Measurements from ENCODE around the gene CLBA1. TPM values are rescaled to one million over a fixed set of nuclear protein-coding genes. Genes with fewer than 3 reads are reported as not detected.
"Not testable (repeated sequence)": the region's sequence is repeated elsewhere in the genome, so short reads cannot be mapped to it uniquely, and the experiment has no call there.

CLBA1 gene
- total RNA-seq, 2 experiments from 2014 or later, result 0.82 to 1.2 TPM

DNA sequence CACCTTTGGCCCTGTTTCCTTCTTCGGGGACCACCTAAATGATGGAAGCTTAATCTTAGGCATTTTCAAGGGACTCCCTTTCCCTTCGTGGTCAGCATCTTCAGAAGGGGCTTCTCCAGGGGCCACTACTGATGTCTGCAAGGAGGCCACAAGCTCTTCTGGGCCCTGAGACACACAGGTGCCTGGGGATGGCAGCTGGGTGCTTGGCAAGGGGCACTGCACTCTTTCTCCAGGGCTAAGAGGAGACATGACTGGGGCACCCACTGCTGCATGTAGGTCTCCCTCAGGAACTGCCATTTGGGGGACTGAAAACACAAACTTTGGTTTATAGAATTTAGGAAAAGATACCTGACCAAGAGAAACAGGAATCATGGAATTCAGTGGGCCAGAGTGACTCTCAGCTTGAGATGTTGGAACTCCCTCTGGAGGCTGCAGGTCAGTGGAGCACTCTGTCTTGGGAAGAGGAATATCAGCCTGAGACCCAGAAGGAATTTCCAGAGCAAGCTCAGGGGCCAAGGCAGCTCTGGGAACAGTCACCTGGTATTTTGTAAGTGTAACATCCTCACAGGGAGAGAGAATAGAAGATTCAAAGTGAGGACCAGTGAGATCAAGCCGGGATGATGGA, 45.0 kb upstream of the CLBA1 start:
- H3K4me3 ChIP-seq (ENCODE audit: low read depth, low read length, poor library complexity, severe bottlenecking), result no peak overlapping the region
- H3K4me2 ChIP-seq (ENCODE audit: low read length), result no peak overlapping the region
- H2AFZ ChIP-seq (ENCODE audit: low read length), result no peak overlapping the region
- no peaks in the 10 kb centered on the region for H3K36me3 ChIP-seq (ENCODE audit: insufficient read depth, low read length)
- no peaks in the 10 kb centered on the region for H3K9me2 ChIP-seq (ENCODE audit: insufficient read depth, low read length)
- no peak for DNase-seq (ENCODE audit: low spot score)
- H3K9me3 ChIP-seq (ENCODE audit: low read length), result no peaks in the 10 kb centered on the region
- intact Hi-C loops (cut with micrococcal nuclease; ENCODE audit: unreplicated experiment), result no loop called here
- no peaks in the 10 kb centered on the region for H4K20me1 ChIP-seq (ENCODE audit: insufficient read depth, low read length)
- POLR2A ChIA-PET, result no interaction called here
- TF ChIP-seq, protein P1, sequence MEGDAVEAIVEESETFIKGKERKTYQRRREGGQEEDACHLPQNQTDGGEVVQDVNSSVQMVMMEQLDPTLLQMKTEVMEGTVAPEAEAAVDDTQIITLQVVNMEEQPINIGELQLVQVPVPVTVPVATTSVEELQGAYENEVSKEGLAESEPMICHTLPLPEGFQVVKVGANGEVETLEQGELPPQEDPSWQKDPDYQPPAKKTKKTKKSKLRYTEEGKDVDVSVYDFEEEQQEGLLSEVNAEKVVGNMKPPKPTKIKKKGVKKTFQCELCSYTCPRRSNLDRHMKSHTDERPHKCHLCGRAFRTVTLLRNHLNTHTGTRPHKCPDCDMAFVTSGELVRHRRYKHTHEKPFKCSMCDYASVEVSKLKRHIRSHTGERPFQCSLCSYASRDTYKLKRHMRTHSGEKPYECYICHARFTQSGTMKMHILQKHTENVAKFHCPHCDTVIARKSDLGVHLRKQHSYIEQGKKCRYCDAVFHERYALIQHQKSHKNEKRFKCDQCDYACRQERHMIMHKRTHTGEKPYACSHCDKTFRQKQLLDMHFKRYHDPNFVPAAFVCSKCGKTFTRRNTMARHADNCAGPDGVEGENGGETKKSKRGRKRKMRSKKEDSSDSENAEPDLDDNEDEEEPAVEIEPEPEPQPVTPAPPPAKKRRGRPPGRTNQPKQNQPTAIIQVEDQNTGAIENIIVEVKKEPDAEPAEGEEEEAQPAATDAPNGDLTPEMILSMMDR (conservative IDR thresholded peaks at IDR 0.05; ENCODE audit: low read length), result peak; percentile 41
- no peak for TF ChIP-seq EZH2phosphoT487 (IDR thresholded peaks at IDR 0.05; ENCODE audit: borderline replicate concordance, low read depth, low read length)
- H3K4me1 ChIP-seq (ENCODE audit: insufficient read depth, low read length, poor library complexity, severe bottlenecking), result no peaks in the 10 kb centered on the region
- CTCF ChIA-PET (ENCODE audit: unreplicated experiment), result no interaction called here
- H3K79me2 ChIP-seq (ENCODE audit: insufficient read depth, low read depth, low read length), result no peaks in the 10 kb centered on the region
- no TSS peak for BruUV-seq (replicated peaks)
- H3K27ac ChIP-seq (ENCODE audit: low read depth, low read length, poor library complexity, severe bottlenecking), result no peak overlapping the region

DNA sequence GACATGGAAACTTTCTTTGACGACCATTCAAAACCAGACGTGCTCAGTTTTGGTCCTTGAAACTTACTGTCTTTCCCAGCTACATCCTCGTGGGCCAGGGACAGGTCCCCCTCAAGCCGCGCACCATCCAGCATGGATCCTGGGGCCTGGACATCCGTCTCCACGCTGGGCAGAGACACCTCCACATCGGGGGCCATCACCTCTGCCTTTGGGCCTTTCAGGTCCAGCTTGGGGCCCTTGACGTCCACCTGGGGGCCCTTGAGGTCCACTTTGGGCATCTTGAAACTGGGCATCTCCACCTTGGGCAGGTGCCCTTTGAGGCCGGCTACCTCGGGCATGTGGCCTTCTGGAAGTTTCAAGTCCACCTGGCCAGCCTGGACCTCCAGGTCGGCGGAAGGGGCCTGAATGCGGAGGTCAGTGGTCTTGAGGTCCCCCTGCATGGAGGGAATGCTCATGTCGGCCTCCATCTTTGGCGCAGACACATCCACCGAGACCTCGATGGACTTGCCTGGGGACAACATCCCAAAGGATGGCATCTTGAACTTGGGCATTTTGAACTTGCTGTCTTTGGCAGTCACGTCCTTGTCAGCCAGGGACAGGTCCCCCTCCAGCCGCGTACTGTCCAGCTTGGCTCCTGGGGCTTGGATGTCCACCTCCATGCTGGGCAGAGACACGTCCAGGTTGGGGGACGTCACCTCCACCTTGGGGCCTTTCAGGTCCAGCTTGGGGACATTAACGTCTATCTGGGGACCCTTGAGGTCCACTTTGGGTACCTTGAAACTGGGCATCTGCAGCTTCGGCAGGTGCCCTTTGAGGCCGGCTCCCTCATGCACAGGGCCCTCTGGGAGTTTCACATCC, 43.9 kb upstream of the CLBA1 start:
- ChIA-PET CTCF (ENCODE audit: unreplicated experiment) (no interaction called here), POLR2A (no interaction called here)
- Histone ChIP-seq H3K79me2 (ENCODE audit: insufficient read depth, low read depth, low read length) (no peaks in the 10 kb centered on the region), H3K27ac (ENCODE audit: low read depth, low read length, poor library complexity, severe bottlenecking) (no peak overlapping the region), H3K4me3 (ENCODE audit: low read depth, low read length, poor library complexity, severe bottlenecking) (no peak overlapping the region), H3K9me3 (ENCODE audit: low read length) (no peaks in the 10 kb centered on the region), H4K20me1 (ENCODE audit: insufficient read depth, low read length) (no peaks in the 10 kb centered on the region), H3K36me3 (ENCODE audit: insufficient read depth, low read length) (no peaks in the 10 kb centered on the region), H3K4me1 (ENCODE audit: insufficient read depth, low read length, poor library complexity, severe bottlenecking) (no peaks in the 10 kb centered on the region), H2AFZ (ENCODE audit: low read length) (no peak overlapping the region), H3K4me2 (ENCODE audit: low read length) (no peak overlapping the region), H3K9me2 (ENCODE audit: insufficient read depth, low read length) (no peaks in the 10 kb centered on the region)
- DNase-seq (ENCODE audit: low spot score), result no peak
- BruUV-seq (replicated peaks), result no TSS peak
- TF ChIP-seq, protein P1 (conservative IDR thresholded peaks at IDR 0.05; ENCODE audit: low read length), result no peak
- TF ChIP-seq EZH2phosphoT487 (IDR thresholded peaks at IDR 0.05; ENCODE audit: borderline replicate concordance, low read depth, low read length), result no peak
- intact Hi-C loops (cut with micrococcal nuclease; ENCODE audit: unreplicated experiment), result no loop called here

DNA sequence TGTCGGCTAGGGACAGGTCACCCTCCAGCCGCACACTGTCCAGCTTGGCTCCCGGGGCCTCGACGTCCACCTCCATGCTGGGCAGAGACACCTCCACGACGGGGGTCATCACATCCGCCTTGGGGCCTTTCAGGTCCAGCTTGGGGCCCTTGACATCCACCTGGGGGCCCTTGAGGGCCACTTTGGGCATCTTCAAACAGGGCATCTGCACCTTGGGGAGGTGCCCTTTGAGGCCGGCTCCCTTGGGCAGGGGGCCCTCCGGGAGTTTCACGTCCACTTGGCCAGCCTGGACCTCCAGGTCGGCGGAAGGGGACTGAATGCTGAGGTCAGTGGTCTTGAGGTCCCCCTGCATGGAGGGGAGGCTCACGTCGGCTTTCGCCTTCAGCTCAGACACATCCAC, 43.0 kb upstream of the CLBA1 start:
- no peak overlapping the region for H3K4me2 ChIP-seq (ENCODE audit: low read length)
- H3K79me2 ChIP-seq (ENCODE audit: insufficient read depth, low read depth, low read length), result no peaks in the 10 kb centered on the region
- H3K27ac ChIP-seq (ENCODE audit: low read depth, low read length, poor library complexity, severe bottlenecking), result no peak overlapping the region
- no peaks in the 10 kb centered on the region for H4K20me1 ChIP-seq (ENCODE audit: insufficient read depth, low read length)
- DNase-seq (ENCODE audit: low spot score), result no peak
- H2AFZ ChIP-seq (ENCODE audit: low read length), result no peak overlapping the region
- no peaks in the 10 kb centered on the region for H3K9me3 ChIP-seq (ENCODE audit: low read length)
- TF ChIP-seq, protein P1 (conservative IDR thresholded peaks at IDR 0.05; ENCODE audit: low read length), result no peak
- no peak for TF ChIP-seq EZH2phosphoT487 (IDR thresholded peaks at IDR 0.05; ENCODE audit: borderline replicate concordance, low read depth, low read length)
- no peaks in the 10 kb centered on the region for H3K9me2 ChIP-seq (ENCODE audit: insufficient read depth, low read length)
- H3K4me1 ChIP-seq (ENCODE audit: insufficient read depth, low read length, poor library complexity, severe bottlenecking), result no peaks in the 10 kb centered on the region
- ChIA-PET POLR2A (no interaction called here), CTCF (ENCODE audit: unreplicated experiment) (no interaction called here)
- intact Hi-C loops (cut with micrococcal nuclease; ENCODE audit: unreplicated experiment), result no loop called here
- H3K36me3 ChIP-seq (ENCODE audit: insufficient read depth, low read length), result no peaks in the 10 kb centered on the region
- BruUV-seq (replicated peaks), result no TSS peak
- no peak overlapping the region for H3K4me3 ChIP-seq (ENCODE audit: low read depth, low read length, poor library complexity, severe bottlenecking)

DNA sequence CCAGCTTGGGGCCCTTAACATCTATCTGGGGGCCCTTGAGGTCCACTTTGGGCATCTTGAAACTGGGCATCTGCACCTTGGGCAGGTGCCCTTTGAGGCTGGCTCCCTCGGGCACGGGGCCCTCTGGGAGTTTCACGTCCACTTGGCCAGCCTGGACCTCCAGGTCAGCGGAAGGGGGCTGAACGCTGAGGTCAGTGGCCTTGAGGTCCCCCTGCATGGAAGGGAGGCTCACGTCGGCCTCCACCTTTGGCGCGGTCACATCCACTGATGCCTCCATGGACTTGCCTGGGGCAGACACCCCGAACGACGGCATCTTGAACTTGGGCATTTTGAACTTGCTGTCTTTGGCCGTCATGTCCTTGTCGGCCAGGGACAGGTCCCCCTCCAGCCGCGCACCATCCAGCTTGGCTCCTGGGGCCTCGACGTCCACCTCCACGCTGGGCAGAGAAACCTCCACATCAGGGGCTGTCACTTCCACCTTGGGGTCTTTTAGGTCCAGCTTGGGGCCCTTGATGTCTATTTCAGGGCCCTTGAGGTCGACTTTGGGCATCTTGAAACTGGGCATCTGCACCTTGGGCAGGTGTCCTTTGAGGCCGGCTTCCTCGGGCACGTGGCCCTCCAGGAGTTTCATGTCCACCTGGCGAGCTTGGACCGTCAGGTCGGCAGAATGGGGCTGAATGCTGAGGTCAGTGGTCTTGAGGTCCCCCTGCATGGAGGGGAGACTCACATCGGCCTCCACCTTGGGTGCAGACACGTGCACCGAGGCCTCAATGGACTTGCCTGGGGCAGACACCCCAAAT, 42.2 kb upstream of the CLBA1 start:
- H3K9me2 ChIP-seq (ENCODE audit: insufficient read depth, low read length); CTCF ChIA-PET (ENCODE audit: unreplicated experiment); H3K4me1 ChIP-seq (ENCODE audit: insufficient read depth, low read length, poor library complexity, severe bottlenecking); H4K20me1 ChIP-seq (ENCODE audit: insufficient read depth, low read length); H3K36me3 ChIP-seq (ENCODE audit: insufficient read depth, low read length); H2AFZ ChIP-seq (ENCODE audit: low read length); BruUV-seq (replicated peaks); H3K9me3 ChIP-seq (ENCODE audit: low read length); POLR2A ChIA-PET; H3K4me2 ChIP-seq (ENCODE audit: low read length); DNase-seq (ENCODE audit: low spot score); intact Hi-C loops (cut with micrococcal nuclease; ENCODE audit: unreplicated experiment); H3K27ac ChIP-seq (ENCODE audit: low read depth, low read length, poor library complexity, severe bottlenecking); H3K4me3 ChIP-seq (ENCODE audit: low read depth, low read length, poor library complexity, severe bottlenecking); H3K79me2 ChIP-seq (ENCODE audit: insufficient read depth, low read depth, low read length): not testable (repeated sequence)
